IMR-90 (cell line): ENCODE results near the gene LRP5. TPM values are rescaled to one million over a fixed set of nuclear protein-coding genes. Genes with fewer than 3 reads are reported as not detected.

Source experiments
- ATAC-seq: fragments of 200-7000 bp; cut with Tn5 transposase; 2 replicates; pipeline ENCODE4 v1.9.1; 2020; ENCODE audit warnings: low read depth, mild to moderate bottlenecking, moderate library complexity
- BruUV-seq: library from RNA; stranded (reverse); fragments of 400-500 nt; replicated peaks from 2 replicates; lab custom pipeline; 2021; lab: Mats Ljungman, UMichigan
- CTCF ChIA-PET: fragments of 300-600 bp; formaldehyde crosslinking; extraction: SDS; loops from one replicate; lab custom pipeline; 2021; ENCODE audit warnings: antibody characterized with exemption; lab: Yijun Ruan, JAX
- POLR2A ChIA-PET: fragments of 300-600 bp; sonication (Branson Sonifier 250); formaldehyde crosslinking; loops from one replicate; lab custom pipeline; 2022; ENCODE audit warnings: antibody characterized with exemption; ENCODE audit not compliant: unreplicated experiment; lab: Charles Lee
- DNase-seq: peaks from one replicate; pipeline ENCODE4 v3.0.0; 2013
- H2AFZ ChIP-seq: replicated peaks from 2 replicates; pipeline ENCODE3; 2013; ENCODE audit warnings: low read length, mild to moderate bottlenecking; ENCODE audit not compliant: poor library complexity
- H2AK5ac ChIP-seq: 2 replicates; pipeline ENCODE4 v1.6.1; 2013; ENCODE audit warnings: low read depth, low read length, inconsistent platforms
- H2AK9ac ChIP-seq: replicated peaks from 2 replicates; pipeline ENCODE3; 2013; ENCODE audit warnings: mild to moderate bottlenecking, low read depth, low read length, moderate library complexity; ENCODE audit not compliant: poor library complexity
- H2BK120ac ChIP-seq: 2 replicates; pipeline ENCODE4 v1.6.1; 2013; ENCODE audit warnings: low read depth, low read length, inconsistent platforms
- H2BK15ac ChIP-seq: 3 replicates; pipeline ENCODE4 v1.6.1; 2013; ENCODE audit warnings: low read depth, low read length, inconsistent platforms
- H2BK20ac ChIP-seq: 2 replicates; pipeline ENCODE4 v1.6.1; 2013; ENCODE audit warnings: low read depth, mild to moderate bottlenecking, inconsistent platforms, low read length, moderate library complexity
- H2BK5ac ChIP-seq: 2 replicates; pipeline ENCODE4 v1.6.1; 2013; ENCODE audit warnings: mild to moderate bottlenecking, low read depth, low read length, inconsistent platforms; ENCODE audit not compliant: poor library complexity, severe bottlenecking
- H3K14ac ChIP-seq: replicated peaks from 2 replicates; pipeline ENCODE4 v1.6.1; 2013; ENCODE audit warnings: low read depth, low read length, inconsistent platforms
- H3K18ac ChIP-seq: 2 replicates; pipeline ENCODE4 v1.6.1; 2013; ENCODE audit warnings: low read depth, low read length, control low read depth
- H3K23ac ChIP-seq: 2 replicates; pipeline ENCODE4 v1.6.1; 2013; ENCODE audit warnings: low read depth, low read length, inconsistent platforms
- H3K27ac ChIP-seq: 2 replicates; pipeline ENCODE4 v1.5.1; 2013; ENCODE audit warnings: mild to moderate bottlenecking, control low read depth, low read length; ENCODE audit not compliant: insufficient read depth
- H3K27me3 ChIP-seq: 2 replicates; pipeline ENCODE4 v1.6.1; 2013; ENCODE audit warnings: low read length; ENCODE audit not compliant: control insufficient read depth, insufficient read depth
- H3K36me3 ChIP-seq: 2 replicates; pipeline ENCODE4 v1.6.1; 2013; ENCODE audit warnings: low read length, mixed read lengths; ENCODE audit not compliant: control insufficient read depth, insufficient read depth
- H3K4ac ChIP-seq: 2 replicates; pipeline ENCODE4 v1.6.1; 2013; ENCODE audit warnings: low read depth, low read length, inconsistent platforms
- H3K4me1 ChIP-seq: 2 replicates; pipeline ENCODE4 v1.6.1; 2013; ENCODE audit warnings: low read length, mixed read lengths; ENCODE audit not compliant: control insufficient read depth, insufficient read depth
- H3K4me2 ChIP-seq: 2 replicates; pipeline ENCODE4 v1.6.1; 2013; ENCODE audit warnings: low read depth, mild to moderate bottlenecking, control low read depth, low read length, moderate library complexity
- H3K4me3 ChIP-seq: 2 replicates; pipeline ENCODE4 v1.5.1; 2013; ENCODE audit warnings: low read depth, mild to moderate bottlenecking, control low read depth, low read length, moderate library complexity; ENCODE audit not compliant: insufficient read depth
- H3K56ac ChIP-seq: 2 replicates; pipeline ENCODE4 v1.6.1; 2013; ENCODE audit warnings: low read length, inconsistent platforms; ENCODE audit not compliant: insufficient read depth; ENCODE audit errors: extremely low read depth
- H3K79me1 ChIP-seq, 2 experiments: 2 replicates each; pipeline ENCODE4 v1.6.1; 2013; ENCODE audit warnings: low read length in 2 of 2, inconsistent platforms in 1 of 2, low read depth in 1 of 2
- H3K9ac ChIP-seq: 2 replicates; pipeline ENCODE4 v1.6.1; 2013; ENCODE audit warnings: low read depth, low read length, control low read depth
- H3K9me1 ChIP-seq: 2 replicates; pipeline ENCODE4 v1.6.1; 2013; ENCODE audit warnings: low read length, inconsistent platforms; ENCODE audit not compliant: insufficient read depth
- H3K9me3 ChIP-seq: 2 replicates; pipeline ENCODE4 v1.6.1; 2013; ENCODE audit warnings: low read length; ENCODE audit not compliant: control insufficient read depth, insufficient read depth
- H4K20me1 ChIP-seq: 2 replicates; pipeline ENCODE4 v1.6.1; 2013; ENCODE audit warnings: low read length, inconsistent platforms; ENCODE audit not compliant: insufficient read depth
- H4K5ac ChIP-seq: 2 replicates; pipeline ENCODE4 v1.6.1; 2013; ENCODE audit warnings: mild to moderate bottlenecking, low read depth, low read length, control low read depth
- H4K8ac ChIP-seq, 2 experiments: 2 replicates each; pipeline ENCODE4 v1.6.1; 2013; ENCODE audit warnings: low read depth in 2 of 2, low read length in 2 of 2, control low read depth in 1 of 2, inconsistent platforms in 1 of 2
- H4K91ac ChIP-seq: 2 replicates; pipeline ENCODE4 v1.6.1; 2013; ENCODE audit warnings: low read depth, low read length, inconsistent platforms; ENCODE audit not compliant: insufficient read depth
- CHD1 ChIP-seq: IDR thresholded peaks from 2 replicates; pipeline ENCODE4 v1.6.1; 2012; ENCODE audit warnings: low read depth, low read length, improper control_type of control experiment
- ELK1 ChIP-seq: fragments of 150-350 bp; IDR thresholded peaks from 2 replicates; pipeline ENCODE4 v1.6.1; 2016; ENCODE audit warnings: low read depth, mild to moderate bottlenecking, low read length, moderate library complexity, borderline replicate concordance
- MAZ ChIP-seq: IDR thresholded peaks from 2 replicates; pipeline ENCODE4 v1.6.1; 2012; ENCODE audit warnings: low read depth, mild to moderate bottlenecking, low read length, improper control_type of control experiment, moderate library complexity, borderline replicate concordance
- MXI1 ChIP-seq: IDR thresholded peaks from 2 replicates; pipeline ENCODE4 v1.6.1; 2012; ENCODE audit warnings: low read depth, mild to moderate bottlenecking, low read length, moderate library complexity, borderline replicate concordance
- RCOR1 ChIP-seq: IDR thresholded peaks from 2 replicates; pipeline ENCODE4 v1.6.1; 2012; ENCODE audit warnings: mild to moderate bottlenecking, low read length, improper control_type of control experiment; ENCODE audit not compliant: insufficient replicate concordance
- RFX5 ChIP-seq: IDR thresholded peaks from 2 replicates; pipeline ENCODE4 v1.8.0; 2012; ENCODE audit warnings: low read depth, mild to moderate bottlenecking, low read length, moderate library complexity
- USF2 ChIP-seq: fragments of 150-350 bp; IDR thresholded peaks from 2 replicates; pipeline ENCODE4 v1.6.1; 2017; ENCODE audit warnings: mild to moderate bottlenecking, antibody characterized with exemption, low read length, low read depth
- WGBS, 2 experiments: methylation state at CpG; one replicate each; pipeline versions ENCODE4 v1.1.5 to v1.1.7; 2013; ENCODE audit warnings: missing lambda C conversion rate in 2 of 2; ENCODE audit not compliant: insufficient read length in 1 of 2; ENCODE audit errors: extremely low coverage in 2 of 2; 5-methylcytosine and 5-hydroxymethylcytosine counted together
- dilution Hi-C: fragments of 300-500 bp; cut with HindIII; formaldehyde crosslinking; loops from one replicate; pipeline ENCODE4 v1.14.3; 2018; ENCODE audit warnings: low sequenced_read_pairs; ENCODE audit not compliant: unreplicated experiment
- in situ Hi-C: fragments of 300-500 bp; cut with MboI; formaldehyde crosslinking; loops from 3 replicates; pipeline ENCODE4 v1.14.3; 2019; ENCODE audit warnings: low sequenced_read_pairs, inconsistent platforms, mixed read lengths
- intact Hi-C: fragments of 100-400 bp; cut with micrococcal nuclease; formaldehyde crosslinking; loops from 2 replicates; pipeline ENCODE4 v1.10.0; 2022
- polyA plus RNA-seq, 3 experiments: library from polyadenylated mRNA; depleted of rRNA; stranded (reverse); fragments of >200 nt; gene quantifications; 2 replicates each; pipeline ENCODE4 v1.2.3, GENCODE V29; 2012; ENCODE audit warnings: low replicate concordance in 1 of 3
- total RNA-seq: library from RNA; depleted of rRNA; stranded (reverse); fragments of >200 nt; gene quantifications from 2 replicates; pipeline ENCODE4 v1.2.3, GENCODE V29; 2012

LRP5 gene
- total and polyA plus RNA-seq, 2 of the 4 experiments (the other 2 are of a cell fraction), result 10.4 to 15.0 TPM

GRCh38 chr11:68312780-68313573 is 586 bp downstream of the LRP5 start:
- peak; percentile 18 for ATAC-seq
- in situ Hi-C loops, result no loop called here
- peak overlapping the region; percentile 19 for H3K27ac ChIP-seq

More at GRCh38 chr11:68312780-68313573, 586 bp downstream of the LRP5 start:
- Histone ChIP-seq H4K8ac (peak overlapping the region; percentile 46 to 59; a peak in 2 of 4 replicates), H3K27me3 (no peaks in the 10 kb centered on the region), H3K4me3 (peak overlapping the region; percentile 64), H3K9me3 (no peaks in the 10 kb centered on the region), H2AFZ (peak overlapping the region; percentile 56), H3K9ac (peak overlapping the region; percentile 54), H3K14ac (peak overlapping the region; percentile 32), H3K23ac (peak overlapping the region; percentile 57), H2BK15ac (no peak overlapping the region), H3K36me3 (no peaks in the 10 kb centered on the region), H2AK5ac (peak overlapping the region; percentile 51), H2AK9ac (peak overlapping the region; percentile 88), H3K56ac (peak overlapping the region; percentile 27; the same call in 1 of the 2 replicates), H2BK5ac (no peak overlapping the region), H3K9me1 (0 out of 2 replicates have a peak, but pooled peaks cover 3% of the 10 kb centered on the region), H2BK20ac (no peak overlapping the region; the same call in 1 of the 2 replicates), H3K18ac (peak overlapping the region; percentile 15; the same call in 1 of the 2 replicates), H3K4me1 (peaks cover 13% of the 10 kb centered on the region), H4K20me1 (peaks cover 28% of the 10 kb centered on the region), H4K91ac (peak overlapping the region; percentile 48; the same call in 1 of the 2 replicates), H2BK120ac (no peak overlapping the region), H3K79me1 (peaks cover 18 to 44% of the 10 kb centered on the region in 2 experiments), H3K4ac (peak overlapping the region; percentile 69), H4K5ac (no peak overlapping the region), H3K4me2 (peak overlapping the region; percentile 86)
- dilution Hi-C loops, result no loop called here
- 0% methylated on average over 44 of the region's 102 CpGs; no CpG with 5 or more reads in 1 of the 2 experiments for WGBS, 2 experiments
- intact Hi-C loops, result loop anchor here (5.0 kb wide), 1 partner anchor 134 kb away; no protein-coding TSS in a partner anchor
- DNase-seq, result no peak
- POLR2A ChIA-PET, result no interaction called here
- no TSS peak for BruUV-seq
- CTCF ChIA-PET, result interaction anchor here (0.6 to 0.8 kb wide), 2 partner anchors 61 to 752 kb away, joined by 3 to 4 read pairs; no protein-coding TSS in a partner anchor
- no peak for TF ChIP-seq RFX5
- TF ChIP-seq ELK1, result no peak
- TF ChIP-seq RCOR1, result no peak
- no peak for TF ChIP-seq CHD1
- no peak for TF ChIP-seq MXI1
- no peak for TF ChIP-seq MAZ
- TF ChIP-seq USF2, result no peak
